Nephron progenitor cell (in vitro differentiated cells): ENCODE data around the gene KIAA1755.

Experiments
- DNase-seq: peaks from one replicate; pipeline ENCODE4 v3.0.0; 2021
- H3K27ac Mint-ChIP-seq: 2 replicates; pipeline ENCODE4 v1.8.0; 2021; ENCODE audit warnings: mild to moderate bottlenecking, moderate library complexity, mixed read lengths
- H3K27me3 Mint-ChIP-seq: 2 replicates; pipeline ENCODE4 v1.8.0; 2021; ENCODE audit warnings: mild to moderate bottlenecking, low read depth, mixed read lengths; ENCODE audit not compliant: poor library complexity
- H3K36me3 Mint-ChIP-seq: 2 replicates; pipeline ENCODE4 v1.8.0; 2021; ENCODE audit warnings: low read depth, mixed read lengths
- H3K4me1 Mint-ChIP-seq: 2 replicates; pipeline ENCODE4 v1.8.0; 2021; ENCODE audit warnings: mixed read lengths
- H3K4me3 Mint-ChIP-seq: 2 replicates; pipeline ENCODE4 v1.8.0; 2021; ENCODE audit warnings: mild to moderate bottlenecking, moderate library complexity, mixed read lengths
- H3K9me3 Mint-ChIP-seq: 2 replicates; pipeline ENCODE4 v1.8.0; 2021; ENCODE audit warnings: mild to moderate bottlenecking, moderate library complexity, mixed read lengths
- TF ChIP-seq, protein P1 (sequence below): fragments of 200-600 bp; sonication (generic); IDR thresholded peaks from 2 replicates; pipeline ENCODE4 v1.5.0; 2021; ENCODE audit warnings: antibody characterized with exemption

Gene KIAA1755

GRCh38 chr20:38200646-38201045 lies 59.9 kb downstream of the KIAA1755 start:
- Mint-ChIP-seq H3K36me3 (no peaks in the 10 kb centered on the region), H3K4me1 (peaks cover 10% of the 10 kb centered on the region), H3K4me3 (no peak overlapping the region), H3K27me3 (peaks cover 20% of the 10 kb centered on the region), H3K27ac (no peak overlapping the region), H3K9me3 (no peaks in the 10 kb centered on the region)
- DNase-seq = no peak
- TF ChIP-seq, protein P1, sequence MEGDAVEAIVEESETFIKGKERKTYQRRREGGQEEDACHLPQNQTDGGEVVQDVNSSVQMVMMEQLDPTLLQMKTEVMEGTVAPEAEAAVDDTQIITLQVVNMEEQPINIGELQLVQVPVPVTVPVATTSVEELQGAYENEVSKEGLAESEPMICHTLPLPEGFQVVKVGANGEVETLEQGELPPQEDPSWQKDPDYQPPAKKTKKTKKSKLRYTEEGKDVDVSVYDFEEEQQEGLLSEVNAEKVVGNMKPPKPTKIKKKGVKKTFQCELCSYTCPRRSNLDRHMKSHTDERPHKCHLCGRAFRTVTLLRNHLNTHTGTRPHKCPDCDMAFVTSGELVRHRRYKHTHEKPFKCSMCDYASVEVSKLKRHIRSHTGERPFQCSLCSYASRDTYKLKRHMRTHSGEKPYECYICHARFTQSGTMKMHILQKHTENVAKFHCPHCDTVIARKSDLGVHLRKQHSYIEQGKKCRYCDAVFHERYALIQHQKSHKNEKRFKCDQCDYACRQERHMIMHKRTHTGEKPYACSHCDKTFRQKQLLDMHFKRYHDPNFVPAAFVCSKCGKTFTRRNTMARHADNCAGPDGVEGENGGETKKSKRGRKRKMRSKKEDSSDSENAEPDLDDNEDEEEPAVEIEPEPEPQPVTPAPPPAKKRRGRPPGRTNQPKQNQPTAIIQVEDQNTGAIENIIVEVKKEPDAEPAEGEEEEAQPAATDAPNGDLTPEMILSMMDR = no peak

DNA sequence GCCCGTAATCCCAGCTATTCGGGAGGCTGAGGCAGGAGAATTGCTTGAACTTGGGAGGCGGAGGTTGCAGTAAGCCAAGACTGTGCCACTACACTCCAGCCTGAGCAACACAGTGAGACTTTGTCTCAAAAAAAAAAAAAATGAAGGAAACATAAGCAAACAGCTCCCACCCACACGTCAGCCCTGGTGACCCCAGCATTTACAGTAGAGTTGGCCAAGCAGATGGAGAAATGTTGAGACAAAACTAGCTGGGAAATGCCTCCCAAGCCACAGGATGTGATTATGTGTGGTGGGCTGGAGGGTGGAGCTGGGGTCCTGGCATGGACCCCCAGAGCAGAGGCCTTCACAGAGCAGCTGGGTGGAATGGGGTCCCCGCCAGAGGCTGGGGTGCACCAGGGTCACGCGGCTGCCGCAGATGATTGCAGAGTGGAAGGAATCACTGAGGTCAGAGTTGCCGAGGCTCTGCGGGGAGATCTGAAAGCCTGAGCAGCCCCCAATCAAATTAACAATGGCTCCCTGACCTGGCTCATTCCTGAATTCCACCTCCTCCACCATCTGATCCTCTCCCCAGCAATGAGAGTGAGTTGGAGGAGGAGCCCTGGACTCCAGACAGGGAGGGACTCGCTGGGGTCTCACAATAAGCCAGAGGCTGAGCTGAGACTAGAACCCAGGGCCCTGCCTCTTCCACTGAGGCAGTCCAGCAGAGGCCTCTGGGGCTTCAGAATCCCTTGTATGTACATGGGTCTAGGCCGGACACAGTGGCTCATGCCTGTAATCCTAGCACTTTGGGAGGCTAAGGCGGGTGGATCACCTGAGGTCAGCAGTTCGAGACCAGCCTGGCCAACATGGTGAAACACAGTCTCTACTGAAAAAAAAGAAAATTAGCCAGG lies 60.8 kb downstream of the KIAA1755 start:
- no peak for DNase-seq
- TF ChIP-seq, protein P1 = no peak
- Mint-ChIP-seq H3K36me3 (no peaks in the 10 kb centered on the region), H3K27me3 (peaks cover 23% of the 10 kb centered on the region), H3K9me3 (no peaks in the 10 kb centered on the region), H3K4me3 (no peak overlapping the region), H3K27ac (no peak overlapping the region), H3K4me1 (peaks cover 19% of the 10 kb centered on the region)

DNA sequence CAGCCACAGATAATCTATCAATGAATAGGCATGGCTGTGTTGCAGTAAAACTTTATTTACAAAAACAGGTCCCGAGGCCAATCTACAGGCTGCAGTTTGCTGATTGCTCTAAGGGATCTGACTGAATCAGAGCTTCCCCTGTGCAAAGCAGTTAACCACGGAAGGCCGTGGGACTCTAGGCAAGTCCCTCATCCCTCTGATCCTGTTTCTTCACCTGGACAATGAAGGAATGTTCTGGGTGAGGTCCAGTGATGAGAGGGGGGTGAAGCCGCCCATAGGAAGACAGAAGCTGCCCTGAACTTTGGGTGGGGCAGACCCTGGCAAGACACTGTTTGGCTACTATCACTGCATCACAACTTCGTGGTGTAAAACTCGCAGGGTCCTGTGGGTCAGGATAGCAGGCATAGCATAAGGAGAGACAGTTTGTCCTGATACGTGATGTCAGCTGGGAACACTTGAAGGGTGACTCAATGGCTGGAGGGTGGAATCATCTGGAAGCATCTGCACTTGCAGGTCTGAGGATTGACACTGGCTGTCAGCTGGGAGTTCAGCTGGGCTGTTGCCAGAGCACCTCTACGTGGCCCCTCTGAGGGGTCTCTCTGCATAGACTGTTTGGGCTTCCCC lies 62.2 kb downstream of the KIAA1755 start:
- Mint-ChIP-seq H3K4me3 (no peak overlapping the region), H3K4me1 (peaks cover 26% of the 10 kb centered on the region), H3K9me3 (peaks cover 5% of the 10 kb centered on the region), H3K27ac (no peak overlapping the region), H3K27me3 (peaks cover 13% of the 10 kb centered on the region), H3K36me3 (no peaks in the 10 kb centered on the region)
- no peak for DNase-seq
- TF ChIP-seq, protein P1 = no peak

DNA sequence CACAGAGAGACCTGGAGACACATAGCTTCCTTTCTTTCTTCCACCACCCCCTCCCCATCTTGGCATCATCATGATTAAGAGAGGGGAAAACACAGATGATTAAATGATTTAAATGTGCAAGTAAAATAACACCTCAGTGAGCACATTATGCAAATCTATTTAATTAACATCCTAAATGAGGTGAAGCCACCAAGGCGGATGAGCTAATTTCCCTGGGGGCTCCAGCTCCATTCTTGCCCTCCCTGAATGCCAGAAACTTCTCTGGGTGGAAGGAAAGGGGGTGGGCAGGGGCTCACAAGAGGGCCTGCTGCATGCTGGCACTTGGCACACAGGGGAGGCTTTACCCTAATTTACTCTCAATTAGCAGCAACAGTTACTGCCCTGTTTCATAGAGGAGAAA lies 62.9 kb downstream of the KIAA1755 start:
- Mint-ChIP-seq H3K27ac (no peak overlapping the region), H3K27me3 (peaks cover 8% of the 10 kb centered on the region), H3K4me1 (peaks cover 26% of the 10 kb centered on the region), H3K36me3 (no peaks in the 10 kb centered on the region), H3K9me3 (peaks cover 5% of the 10 kb centered on the region), H3K4me3 (no peak overlapping the region)
- DNase-seq = no peak
- TF ChIP-seq, protein P1 = no peak

- TF ChIP-seq, protein P1 = no peak
- H3K36me3 Mint-ChIP-seq = no peaks in the 10 kb centered on the region
- H3K27me3 Mint-ChIP-seq = peaks cover 4% of the 10 kb centered on the region
- no peak overlapping the region for H3K27ac Mint-ChIP-seq
- H3K4me3 Mint-ChIP-seq = no peak overlapping the region
- H3K4me1 Mint-ChIP-seq = peaks cover 26% of the 10 kb centered on the region
- DNase-seq = no peak
- H3K9me3 Mint-ChIP-seq = peaks cover 5% of the 10 kb centered on the region
Measured at GRCh38 chr20:38197217-38197616, 63.3 kb downstream of the KIAA1755 start.
